CD4-positive, alpha-beta T cell treated with Interleukin-21 for 1 hour (primary cell): ENCODE results near the gene RBM47.
"Not testable (repeated sequence)": the region's sequence is repeated elsewhere in the genome, so short reads cannot be mapped to it uniquely, and the experiment has no call there.

Experiments used
- DNase-seq: peaks from one replicate; pipeline ENCODE4 v3.0.0-alpha.2; 2020

The RBM47 gene

DNA sequence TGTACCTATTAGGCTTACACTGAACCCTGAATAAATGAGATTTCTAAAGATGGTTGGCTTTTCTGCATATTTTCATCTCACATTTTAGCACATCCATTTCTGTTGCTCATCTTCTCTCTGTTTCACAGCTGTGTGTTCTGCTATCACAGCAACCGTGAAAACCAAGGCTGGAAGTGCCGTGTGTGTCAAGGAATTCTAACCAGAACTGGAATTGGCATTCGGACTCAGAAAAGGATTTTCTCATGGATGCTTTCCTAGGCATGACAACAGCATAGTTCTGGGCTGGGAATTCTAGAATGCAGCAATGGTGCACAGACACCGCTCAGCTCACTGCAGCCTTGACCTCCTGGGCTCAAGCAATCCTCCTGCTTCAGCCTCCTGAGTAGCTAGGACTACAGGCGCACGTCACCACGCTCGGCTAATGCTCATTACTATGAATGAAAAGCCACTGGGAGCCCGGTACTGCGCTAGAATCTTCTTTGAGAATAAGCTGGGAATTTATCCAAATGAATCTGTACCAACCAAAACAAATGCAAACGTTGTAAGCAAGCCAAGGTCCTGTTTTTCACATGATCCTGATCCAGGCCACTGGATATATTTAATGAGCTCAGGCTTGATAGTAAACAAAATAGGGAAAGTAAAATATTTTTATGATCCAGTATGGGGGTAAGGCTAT, 105.2 kb downstream of the RBM47 start:
- DNase-seq = no peak

DNA sequence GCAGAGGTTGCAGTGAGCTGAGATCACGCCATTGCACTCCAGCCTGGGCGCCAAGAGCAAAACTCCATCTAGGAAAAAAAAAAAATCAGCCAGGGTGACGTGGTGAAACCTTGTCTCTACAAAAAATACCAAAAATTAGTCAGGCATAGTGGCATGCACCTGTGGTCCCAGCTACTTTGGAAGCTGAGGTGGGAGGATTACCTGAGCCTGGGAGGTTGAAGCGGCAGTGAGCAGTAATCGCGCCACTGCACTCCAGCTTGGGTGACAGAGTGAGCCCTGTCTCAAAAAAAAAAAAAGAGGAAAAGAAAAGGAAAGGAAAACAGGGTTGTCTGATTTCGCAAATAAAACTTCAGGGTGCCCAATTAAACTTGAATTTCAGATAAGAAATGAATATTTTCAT, 106.1 kb downstream of the RBM47 start:
- DNase-seq = no peak

DNA sequence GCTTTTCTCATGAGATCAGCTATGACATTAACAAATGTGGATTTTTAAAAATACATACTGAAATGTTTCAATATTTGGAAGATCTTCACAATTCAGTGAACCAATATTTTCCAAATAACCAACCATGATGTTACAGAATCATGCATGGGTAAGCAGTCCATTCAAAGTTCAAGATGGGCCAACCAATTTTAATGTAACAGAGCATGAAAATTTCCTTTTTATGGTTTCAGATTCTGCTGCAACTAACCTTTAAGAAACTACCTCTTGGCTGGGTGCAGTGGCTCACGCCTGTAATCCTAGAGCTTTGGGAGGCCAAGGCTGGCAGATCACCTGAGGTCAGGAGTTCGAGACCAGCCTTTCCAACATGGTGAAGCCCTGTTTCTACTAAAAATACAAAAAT, 107.7 kb downstream of the RBM47 start:
- DNase-seq = no peak

DNA sequence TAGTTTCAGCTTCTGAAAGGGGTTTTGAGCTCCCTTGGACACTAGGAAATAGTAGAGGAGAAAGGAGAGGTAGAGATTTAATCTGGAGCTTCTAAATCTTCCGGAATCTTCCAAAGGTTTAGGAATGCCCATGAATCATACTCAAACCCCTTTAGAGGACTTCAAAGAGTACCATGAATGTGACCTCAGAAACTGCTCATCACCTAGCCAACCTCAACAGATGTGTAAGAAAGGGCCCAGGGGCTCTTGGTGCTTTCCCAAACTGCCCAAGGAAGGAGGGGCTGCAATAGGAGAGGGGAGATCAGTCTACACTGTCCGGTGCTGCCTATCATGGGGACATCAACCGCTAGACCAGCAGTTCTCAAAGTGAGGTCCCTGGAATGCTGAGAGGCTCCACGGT, 109.1 kb downstream of the RBM47 start:
- no peak for DNase-seq

DNA sequence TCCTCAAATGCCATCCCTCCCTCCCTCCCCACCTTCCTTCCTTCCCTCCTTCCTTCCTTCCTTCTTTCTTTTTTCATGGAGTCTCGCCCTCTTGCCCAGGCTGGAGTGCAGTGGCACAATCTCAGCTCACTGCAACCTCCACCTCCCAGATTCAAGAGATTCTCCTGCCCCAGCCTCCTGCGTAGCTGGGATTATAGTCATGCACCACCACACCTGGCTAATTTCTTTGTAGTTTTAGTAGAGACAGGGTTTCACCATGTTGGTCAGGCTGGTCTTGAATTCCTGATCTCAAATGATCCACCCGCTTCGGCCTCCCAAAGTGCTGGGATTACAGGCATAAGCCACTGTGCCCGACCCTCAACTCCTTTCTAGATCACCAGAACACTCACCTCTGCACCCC, 112.6 kb downstream of the RBM47 start:
- not testable (repeated sequence) for DNase-seq

DNA sequence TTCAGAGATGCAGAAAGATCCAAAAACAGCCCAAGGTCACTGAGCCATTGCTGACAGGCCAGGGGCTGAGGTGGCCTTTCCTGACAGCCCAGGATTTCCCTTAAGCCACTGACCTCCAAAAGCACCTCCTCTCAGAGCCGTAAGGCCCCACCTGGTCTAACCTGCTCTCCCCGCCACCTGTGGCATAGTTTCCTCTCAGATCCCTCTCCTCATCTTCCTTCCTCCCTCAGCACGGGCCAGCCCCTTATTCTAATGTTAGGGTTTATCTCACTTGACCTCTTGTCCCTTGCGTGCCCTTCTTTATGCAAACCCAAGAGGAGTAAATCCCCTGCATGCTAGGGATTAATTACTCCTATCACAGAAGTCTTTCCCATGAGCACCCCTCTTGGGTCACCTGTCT, 113.0 kb downstream of the RBM47 start:
- no peak for DNase-seq

DNA sequence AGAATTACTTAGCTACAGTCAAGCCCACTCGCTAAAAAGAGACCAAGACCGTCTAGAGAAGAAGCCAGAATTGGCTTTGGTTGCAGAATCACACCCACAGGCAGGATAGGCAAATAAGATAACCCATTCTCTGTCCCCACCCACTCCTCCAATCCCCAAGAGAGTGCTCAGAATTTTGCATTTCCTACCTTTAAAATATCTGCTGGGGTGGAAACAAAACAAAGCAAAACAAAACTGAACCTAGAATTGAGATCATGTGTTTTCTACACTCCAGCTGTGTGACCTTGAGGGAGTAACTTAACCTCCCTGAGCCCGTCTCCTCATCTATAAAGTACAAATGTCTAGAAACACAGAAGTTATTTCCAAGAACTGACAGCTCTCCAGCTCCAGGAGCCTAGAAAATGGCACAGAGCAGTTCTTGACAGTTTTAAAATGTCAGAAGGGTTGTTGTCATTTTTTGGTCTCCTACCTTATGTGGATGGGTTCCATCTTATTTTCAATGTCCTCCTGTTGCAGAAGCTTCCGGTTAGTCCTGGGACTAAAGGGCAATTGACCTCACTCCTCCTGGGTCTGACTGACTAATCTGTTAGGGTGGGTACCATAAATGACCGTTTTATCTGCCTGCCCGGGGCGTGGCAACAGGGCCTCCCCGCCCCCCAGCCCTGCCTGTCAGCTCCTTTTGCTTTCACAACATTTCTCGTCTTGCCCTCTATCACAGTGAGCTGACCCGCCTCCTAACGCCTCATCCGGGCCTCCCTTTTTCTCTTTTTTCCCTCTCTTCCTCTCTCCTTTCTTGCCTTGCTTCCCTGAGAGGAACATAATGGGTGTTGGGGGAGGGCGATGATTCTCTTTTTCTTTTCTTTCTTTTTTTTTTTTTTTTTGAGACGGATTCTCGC, 114.0 kb downstream of the RBM47 start:
- DNase-seq = no peak

DNA sequence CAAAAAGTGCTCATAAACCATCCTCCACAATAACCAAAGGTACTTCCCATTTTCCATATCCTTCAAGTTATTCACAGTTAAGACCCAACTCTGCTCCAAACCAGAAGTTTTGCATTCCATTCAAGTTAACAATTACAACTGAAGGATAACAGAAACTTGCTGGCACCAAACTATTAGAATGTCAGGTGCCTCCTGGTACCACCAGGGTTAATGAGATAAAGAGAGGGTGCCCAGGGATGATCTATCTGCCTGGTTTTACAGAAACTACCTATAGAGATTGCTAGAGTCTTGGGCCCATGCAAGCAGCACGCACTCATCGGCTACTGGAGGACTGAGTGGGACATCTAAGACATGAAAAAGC, 114.6 kb downstream of the RBM47 start:
- no peak for DNase-seq

DNA sequence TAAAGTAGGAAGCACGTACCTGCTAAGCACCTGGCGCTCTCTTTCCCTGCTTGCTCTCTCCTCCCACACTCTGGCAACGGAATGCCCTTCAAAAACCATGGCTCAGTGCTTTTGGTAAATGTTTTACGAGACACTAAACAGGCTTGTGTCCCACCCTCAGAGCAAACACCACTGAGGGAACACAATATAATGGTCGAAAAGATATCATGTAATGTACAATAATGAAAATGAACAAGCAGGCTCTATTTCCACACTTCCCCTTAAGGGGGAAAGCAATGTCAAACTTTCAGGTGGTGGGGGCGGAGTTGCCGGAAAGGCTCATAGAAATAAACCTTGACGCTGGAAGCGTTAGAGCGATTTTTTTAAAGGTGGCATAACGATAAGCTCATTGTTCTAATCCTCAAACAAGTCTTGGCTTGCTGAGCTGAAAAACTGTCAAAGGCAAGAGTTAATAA, 115.1 kb downstream of the RBM47 start:
- no peak for DNase-seq

DNA sequence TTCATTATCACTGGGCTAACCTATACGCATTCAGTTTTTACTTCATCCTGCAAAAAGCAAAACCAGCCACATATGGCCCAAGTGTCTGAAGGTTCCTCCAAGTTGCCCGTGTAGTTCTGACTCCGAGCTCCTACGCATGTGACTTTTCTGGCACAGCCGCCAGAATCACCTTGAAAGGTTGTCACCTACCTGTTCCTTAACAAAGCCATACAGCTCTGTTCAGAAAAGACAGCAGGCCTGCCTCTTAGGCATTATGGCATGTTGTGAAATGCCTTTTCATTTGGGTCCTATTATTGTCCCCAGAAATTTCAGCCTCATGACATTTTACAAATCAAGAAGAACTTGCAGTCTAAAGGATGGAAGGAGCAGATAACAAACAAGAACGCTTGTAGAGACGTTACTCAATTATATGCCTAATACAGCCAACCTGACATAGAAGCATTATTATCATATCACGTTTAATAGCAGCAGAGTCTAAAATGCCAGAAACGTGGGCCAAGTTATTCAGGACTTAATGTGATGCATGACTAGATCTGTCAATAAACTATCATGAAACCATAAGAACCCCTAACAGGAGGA, 118.5 kb downstream of the RBM47 start:
- no peak for DNase-seq

DNA sequence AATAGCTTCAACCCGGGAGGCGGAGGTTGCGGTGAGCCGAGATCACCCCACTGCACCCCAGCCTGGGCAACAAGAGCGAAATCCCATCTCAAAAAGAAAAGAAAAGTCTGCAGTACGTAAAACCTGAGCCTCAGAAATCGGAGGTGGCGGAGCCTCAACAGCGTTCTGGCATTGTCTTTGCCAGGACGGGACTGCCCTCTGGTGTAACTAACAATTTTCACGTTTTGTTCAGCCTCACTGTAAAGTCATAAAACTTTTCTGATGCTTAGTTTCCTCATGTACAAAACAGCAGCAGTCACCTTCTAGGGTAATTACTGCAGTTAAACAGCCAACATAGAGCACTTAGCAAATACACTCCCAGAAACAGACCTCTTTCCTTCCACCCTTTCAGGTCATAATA, 121.7 kb downstream of the RBM47 start:
- no peak for DNase-seq

DNA sequence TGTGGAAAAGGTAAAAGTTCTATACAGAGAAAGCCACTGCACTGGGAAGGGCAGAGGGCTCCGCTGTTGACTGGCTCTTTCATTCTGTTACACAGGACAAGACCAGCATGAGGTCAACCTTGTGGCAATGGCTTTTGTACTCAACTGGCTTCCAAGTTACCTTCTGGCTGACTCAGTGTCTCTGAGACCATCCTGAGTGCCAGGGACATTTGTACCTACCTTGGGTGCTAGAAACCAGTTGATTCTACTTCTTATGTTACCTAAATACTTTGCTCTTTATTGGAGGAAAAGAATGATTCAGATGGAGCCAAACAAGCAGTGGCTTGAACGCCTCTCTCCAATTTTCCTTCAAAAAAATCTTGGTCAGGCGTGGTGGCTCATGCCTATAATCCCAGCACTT, 123.2 kb downstream of the RBM47 start:
- no peak for DNase-seq

DNA sequence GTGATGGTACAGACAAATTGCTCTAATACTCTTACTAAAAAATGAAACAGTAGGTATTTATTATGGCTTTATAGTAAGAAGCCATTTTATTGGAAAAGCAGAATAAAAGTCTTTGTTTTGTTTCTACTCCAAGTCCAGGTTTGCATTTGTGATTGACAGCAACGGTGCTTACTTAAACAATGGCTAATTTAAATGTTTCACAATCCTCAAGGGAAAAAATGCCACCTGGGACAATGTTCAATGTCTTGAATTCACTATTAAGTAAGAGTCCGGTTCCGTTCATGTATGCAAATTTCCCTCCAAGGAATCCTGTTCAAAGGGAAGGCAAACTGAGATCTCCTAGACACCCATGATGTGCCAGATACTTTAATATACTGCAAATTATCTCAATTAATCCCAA, 123.6 kb downstream of the RBM47 start:
- DNase-seq = no peak

DNA sequence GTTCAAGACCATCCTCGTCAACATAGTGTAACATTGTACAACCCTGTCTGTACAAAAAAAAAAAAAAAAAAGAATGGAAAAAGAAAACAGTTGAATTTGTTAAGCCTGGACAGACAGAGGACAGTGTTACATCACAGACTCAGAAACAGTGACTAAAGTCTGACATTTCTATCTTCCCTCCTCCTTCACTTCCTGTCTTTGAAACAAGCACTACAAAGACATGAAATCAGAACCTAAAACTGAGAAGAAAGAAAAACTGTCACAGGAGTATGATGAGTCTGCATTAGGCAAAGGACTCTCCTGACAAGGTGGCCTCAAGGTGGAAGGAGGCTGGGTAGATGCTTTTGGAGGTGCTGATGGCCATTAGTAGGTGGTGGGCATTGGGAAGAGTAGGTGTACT, 126.7 kb downstream of the RBM47 start:
- DNase-seq = no peak

DNA sequence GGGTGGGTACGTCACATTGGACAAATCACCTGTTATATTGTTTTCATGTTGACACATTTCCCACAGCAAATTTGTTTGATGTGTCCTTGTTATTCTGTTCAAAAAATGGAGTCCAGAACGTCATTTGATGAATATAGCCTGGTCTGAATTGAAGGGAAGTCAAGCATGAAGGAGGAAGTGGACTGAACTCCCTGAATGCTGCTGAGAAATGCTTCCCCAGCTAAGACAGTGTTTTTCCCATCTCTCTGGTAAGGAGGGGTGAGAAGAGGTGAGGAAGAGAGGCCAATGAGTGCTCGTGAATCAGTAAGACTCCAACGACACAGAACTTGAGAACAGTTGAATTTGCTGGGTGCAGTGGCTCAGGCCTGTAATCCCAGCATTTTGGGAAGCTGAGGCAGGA, 127.4 kb downstream of the RBM47 start:
- no peak for DNase-seq

DNA sequence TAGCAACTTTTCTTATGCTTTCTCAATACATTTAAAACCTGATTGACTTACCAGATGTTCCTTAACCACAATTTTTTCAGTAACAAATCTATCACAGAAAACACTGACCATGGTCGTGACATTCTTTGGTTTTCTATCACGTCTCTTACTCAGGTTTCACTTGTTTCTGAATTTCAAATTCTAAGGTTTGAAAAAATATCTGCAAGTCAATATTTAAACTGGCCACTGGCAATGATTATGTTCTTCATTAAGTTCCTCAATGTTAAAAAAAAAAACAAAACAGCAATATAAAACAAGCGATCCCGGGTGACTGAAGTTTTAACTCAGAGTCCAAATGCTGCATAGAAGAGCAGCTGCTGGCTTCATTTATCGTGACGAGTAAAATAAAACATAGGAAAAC, 128.9 kb downstream of the RBM47 start:
- DNase-seq = no peak

DNA sequence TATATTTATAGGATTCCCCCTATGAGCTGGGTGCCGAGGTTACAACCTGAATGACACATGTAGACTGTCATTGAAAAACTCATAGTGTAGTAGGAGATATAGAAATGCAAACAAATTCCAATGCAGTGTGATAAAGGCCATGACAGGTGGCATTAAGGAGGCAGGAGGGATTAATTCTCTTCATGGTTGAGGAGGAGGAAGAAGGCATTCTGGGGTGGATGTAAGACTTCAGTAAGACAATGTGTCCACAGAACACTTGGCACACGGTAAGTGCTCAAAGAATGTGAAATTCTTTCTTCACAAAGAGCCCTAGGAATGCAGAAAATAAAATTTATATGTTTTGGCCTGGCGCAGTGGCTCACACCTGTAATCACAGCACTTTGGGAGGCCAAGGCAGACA, 136.5 kb downstream of the RBM47 start:
- DNase-seq = no peak

DNA sequence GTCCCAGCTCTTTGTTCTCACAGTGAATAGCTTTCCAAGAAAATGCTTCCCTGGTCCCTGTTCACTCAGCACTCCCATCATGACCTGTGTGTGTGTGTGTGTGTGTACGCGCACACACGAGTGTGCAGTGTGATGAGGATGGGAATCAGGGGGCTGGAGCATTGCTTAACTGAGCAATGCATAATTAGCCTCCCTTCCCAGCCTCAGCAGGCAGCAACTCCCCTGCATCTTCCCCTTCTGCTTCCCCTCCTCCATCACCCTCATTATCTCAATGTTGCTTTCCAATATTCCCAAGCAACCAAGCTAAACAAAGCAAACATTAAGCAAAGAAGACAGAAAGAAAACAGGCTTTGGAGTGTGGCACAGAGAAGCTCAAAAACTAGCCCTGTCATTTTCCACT, 137.0 kb downstream of the RBM47 start:
- DNase-seq = no peak

DNA sequence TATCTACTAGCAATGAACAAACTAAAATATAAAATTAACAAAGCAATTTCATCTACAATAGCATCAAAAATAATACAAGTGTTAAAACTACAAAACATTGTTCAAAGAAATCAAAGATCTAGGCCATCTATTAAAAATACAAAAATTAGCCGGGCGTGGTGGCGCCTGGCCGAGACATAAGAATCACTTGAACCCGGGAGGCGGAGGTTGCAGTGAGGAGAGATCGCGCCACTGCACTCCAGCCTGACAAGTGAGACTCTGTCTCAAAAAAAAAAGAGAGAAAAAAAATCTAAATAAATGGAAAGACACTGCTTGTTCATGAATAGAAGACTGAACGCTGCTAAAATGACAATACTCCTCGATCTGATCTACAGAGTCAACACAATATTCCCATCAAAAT, 139.2 kb downstream of the RBM47 start:
- DNase-seq = no peak

DNA sequence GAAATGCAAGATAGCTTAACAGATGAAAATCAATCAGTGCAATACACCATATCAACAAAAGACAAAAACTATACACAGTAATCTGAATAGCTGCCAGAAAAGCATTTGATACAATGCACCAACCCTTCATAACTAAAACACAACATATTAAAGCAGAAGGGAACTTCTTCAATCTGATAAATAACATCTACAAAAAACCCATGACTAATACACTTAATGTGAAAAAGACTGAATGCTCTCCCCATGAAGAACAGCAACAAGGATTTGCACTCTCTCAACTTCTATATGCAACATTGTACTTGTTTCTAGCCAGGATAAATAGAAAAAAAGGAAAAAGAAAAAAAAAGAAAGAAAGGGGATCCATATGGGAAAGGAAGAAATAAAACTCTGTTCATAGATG, 139.7 kb downstream of the RBM47 start:
- no peak for DNase-seq

DNA sequence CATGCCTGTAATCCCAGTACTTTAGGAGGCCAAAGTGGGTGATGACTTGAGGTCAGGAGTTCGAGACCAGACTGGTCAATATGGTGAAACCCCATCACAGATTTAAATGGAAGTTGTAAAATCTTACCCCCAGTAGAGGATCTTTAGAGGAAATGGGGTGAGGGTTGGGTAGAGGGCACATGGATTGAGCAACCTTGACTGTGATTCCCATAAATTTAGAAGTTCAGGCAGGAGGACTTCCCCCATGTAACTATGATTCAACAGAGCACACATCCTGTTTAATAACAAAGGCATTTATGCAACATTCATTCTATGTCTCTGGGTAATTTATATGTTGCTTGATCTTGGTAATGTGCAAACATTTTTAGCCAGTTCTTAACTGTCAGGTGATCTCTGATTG, 143.1 kb downstream of the RBM47 start:
- peak; percentile 2 for DNase-seq

DNA sequence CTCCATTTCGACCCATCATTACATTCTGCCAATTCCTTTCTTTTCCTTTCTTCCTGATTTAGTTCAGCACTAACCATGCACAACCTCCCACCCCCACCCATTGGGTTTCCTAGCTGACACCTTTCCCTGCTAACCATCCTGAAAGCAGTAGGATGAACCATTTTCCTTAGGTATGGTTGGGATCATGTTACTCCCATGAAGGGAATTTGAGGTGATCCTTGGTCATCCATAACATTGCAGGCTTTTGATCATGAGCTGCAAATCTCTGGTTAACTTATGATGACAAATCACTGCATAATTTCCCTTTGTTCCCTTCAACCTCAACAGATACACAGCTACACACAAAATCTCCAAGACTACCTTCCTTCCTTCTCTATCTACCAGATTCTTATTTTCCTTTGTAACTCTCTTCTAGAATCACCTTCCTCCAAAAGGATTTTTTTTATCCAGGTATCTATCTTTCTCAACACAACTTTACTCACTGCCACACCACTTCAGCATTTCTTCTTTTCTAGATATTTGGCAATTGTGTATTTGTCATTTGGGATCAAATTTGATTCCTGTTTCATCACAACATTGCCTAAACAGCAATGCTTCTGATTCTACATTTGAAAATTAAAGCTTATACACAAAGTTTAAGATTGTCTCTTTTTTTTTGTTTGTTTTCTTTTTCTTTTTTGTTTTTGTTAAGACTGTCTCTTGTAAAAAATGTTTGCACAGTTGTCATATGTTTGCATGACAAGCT, 145.1 kb downstream of the RBM47 start:
- no peak for DNase-seq

DNA sequence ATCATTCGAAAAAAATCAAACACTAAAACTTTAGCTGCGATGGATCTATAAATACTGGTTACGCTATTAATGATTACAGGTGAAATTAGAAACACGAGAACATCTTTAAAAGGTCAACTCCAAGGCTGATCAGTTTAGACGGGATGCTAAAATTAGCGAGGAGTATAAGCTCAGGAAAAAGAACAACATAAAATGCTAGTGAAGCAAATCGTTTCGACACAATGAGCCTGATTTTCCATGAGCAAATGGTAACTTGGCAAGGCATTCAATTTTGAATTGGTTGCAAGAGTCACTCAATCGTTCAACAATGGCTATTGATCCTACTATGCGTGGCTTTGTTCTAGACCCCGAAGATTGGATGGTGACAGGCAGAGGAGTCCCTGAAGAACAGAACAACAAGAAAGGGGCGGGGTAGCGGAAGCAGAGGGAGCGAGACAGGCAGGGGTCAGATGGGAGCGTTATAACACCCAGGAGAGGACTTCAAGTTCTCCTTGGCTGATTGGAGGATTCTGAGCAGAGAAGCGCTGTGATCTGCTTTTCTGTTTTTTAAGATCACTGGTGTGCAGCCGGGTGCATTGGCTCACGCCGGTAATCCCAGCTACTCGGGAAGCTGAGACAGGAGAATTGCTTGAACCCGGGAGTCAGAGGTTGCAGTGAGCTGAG, 146.5 kb downstream of the RBM47 start:
- DNase-seq = no peak
